ENCODE results near the gene SLC29A1.

Gene SLC29A1

GRCh38 chr6:44275271-44275748 lies 51.9 kb downstream of the SLC29A1 start:
- no peak for DNase-seq (ENCODE audit: low read depth, low spot score)
- TF ChIP-seq CTCF (IDR thresholded peaks at IDR 0.05; ENCODE audit: insufficient read depth, low read length, missing control alignments), result no peak
- no peak overlapping the region for H3K4me3 ChIP-seq (ENCODE audit: low read depth, low read length)
- CTCF ChIA-PET, result interaction anchor here (1.0 to 5.4 kb wide), 3 partner anchors 7 to 102 kb away, joined by 3 to 45 read pairs (median 6); partner anchors contain the start of genes AARS2 and TMEM151B
- POLR2A ChIA-PET, result no interaction called here

GRCh38 chr6:44275749-44276648 lies 52.6 kb downstream of the SLC29A1 start:
- CTCF ChIA-PET, result interaction anchor here (0.8 to 5.4 kb wide), 4 partner anchors 8 to 103 kb away, joined by 3 to 45 read pairs (median 4); partner anchors contain the start of genes AARS2 and TMEM151B
- TF ChIP-seq CTCF (IDR thresholded peaks at IDR 0.05; ENCODE audit: insufficient read depth, low read length, missing control alignments), result no peak
- no peak for DNase-seq (ENCODE audit: low read depth, low spot score)
- POLR2A ChIA-PET, result no interaction called here
- H3K4me3 ChIP-seq (ENCODE audit: low read depth, low read length), result no peak overlapping the region

GRCh38 chr6:44276667-44277640 lies 53.6 kb downstream of the SLC29A1 start:
- ChIA-PET CTCF (interaction anchor here (0.7 to 5.4 kb wide), 6 partner anchors 9 to 61 kb away, joined by 3 to 45 read pairs (median 4); partner anchors contain the start of genes AARS2 and TMEM151B), POLR2A (no interaction called here)
- DNase-seq (ENCODE audit: low read depth, low spot score), result no peak
- H3K4me3 ChIP-seq (ENCODE audit: low read depth, low read length), result no peak overlapping the region
- TF ChIP-seq CTCF (IDR thresholded peaks at IDR 0.05; ENCODE audit: insufficient read depth, low read length, missing control alignments), result no peak

- H3K4me3 ChIP-seq (ENCODE audit: low read depth, low read length), result no peak overlapping the region
- CTCF ChIA-PET, result interaction anchor here (0.7 to 5.4 kb wide), 4 partner anchors 10 to 60 kb away, joined by 3 to 45 read pairs (median 4); partner anchors contain the start of gene TMEM151B
- DNase-seq (ENCODE audit: low read depth, low spot score), result no peak
- POLR2A ChIA-PET, result no interaction called here
- TF ChIP-seq CTCF (IDR thresholded peaks at IDR 0.05; ENCODE audit: insufficient read depth, low read length, missing control alignments), result no peak
Measured at GRCh38 chr6:44277763-44278162, 54.4 kb downstream of the SLC29A1 start.

- no peak for TF ChIP-seq CTCF (IDR thresholded peaks at IDR 0.05; ENCODE audit: insufficient read depth, low read length, missing control alignments)
- CTCF ChIA-PET, result interaction anchor here (0.8 to 5.4 kb wide), 2 partner anchors 10 to 17 kb away, joined by 4 to 45 read pairs; partner anchors contain the start of gene TMEM151B
- POLR2A ChIA-PET, result no interaction called here
- no peak overlapping the region for H3K4me3 ChIP-seq (ENCODE audit: low read depth, low read length)
- DNase-seq (ENCODE audit: low read depth, low spot score), result no peak
Measured at GRCh38 chr6:44278315-44278714, 54.9 kb downstream of the SLC29A1 start.
